K562 (cell line): ENCODE measurements around the gene GALNS. TPM values are rescaled to one million over a fixed set of nuclear protein-coding genes. Genes with fewer than 3 reads are reported as not detected.
A peak's percentile ranks its signal among the peaks of the same experiment; 100 is the strongest.

Experiments
- HDAC3 ChIP-seq: fragments of 450-650 bp; IDR thresholded peaks from 2 replicates; pipeline ENCODE4 v1.6.1; 2018; ENCODE audit warnings: borderline replicate concordance, mild to moderate bottlenecking, moderate library complexity; ENCODE audit not compliant: partially characterized antibody
- HNRNPL ChIP-seq: fragments of 200-400 bp; formaldehyde crosslinking; IDR thresholded peaks from 2 replicates; pipeline ENCODE4 v1.6.1; 2017; ENCODE audit warnings: low read depth, mild to moderate bottlenecking, low read length
- HOXB6 ChIP-seq: fragments of 250-450 bp; sonication (Bioruptor Pico); IDR thresholded peaks from 2 replicates; pipeline ENCODE4 v1.5.1; 2022; ENCODE audit warnings: mild to moderate bottlenecking, borderline replicate concordance
- NEUROD1 ChIP-seq: fragments of 150-350 bp; IDR thresholded peaks from 2 replicates; pipeline ENCODE4 v1.6.1; 2014; ENCODE audit warnings: borderline replicate concordance, low read length, low read depth; ENCODE audit not compliant: partially characterized antibody
- NFIC ChIP-seq: fragments of 450-650 bp; IDR thresholded peaks from 2 replicates; pipeline ENCODE4 v1.6.1; 2017; ENCODE audit warnings: mild to moderate bottlenecking, inconsistent platforms
- PCBP2 ChIP-seq: fragments of 200-400 bp; formaldehyde crosslinking; IDR thresholded peaks from 2 replicates; pipeline ENCODE4 v1.6.1; 2018; ENCODE audit warnings: low read length, low read depth, mild to moderate bottlenecking, moderate library complexity; ENCODE audit not compliant: poor library complexity, severe bottlenecking
- PHTF2 ChIP-seq: fragments of 250-450 bp; sonication (Bioruptor Pico); IDR thresholded peaks from 2 replicates; pipeline ENCODE4 v1.5.0; 2021; ENCODE audit warnings: mild to moderate bottlenecking
- POLR2AphosphoS5 ChIP-seq: IDR thresholded peaks from 2 replicates; pipeline ENCODE4 v1.6.1; 2011; ENCODE audit warnings: mild to moderate bottlenecking, low read depth, low read length, moderate library complexity; ENCODE audit not compliant: control insufficient read depth, insufficient read depth
- RBM14 ChIP-seq: fragments of 200-400 bp; formaldehyde crosslinking; IDR thresholded peaks from 2 replicates; pipeline ENCODE4 v1.6.1; 2018; ENCODE audit warnings: low read depth, mild to moderate bottlenecking, low read length, moderate library complexity, borderline replicate concordance; ENCODE audit not compliant: insufficient read depth
- SMAD1 ChIP-seq: fragments of 150-350 bp; IDR thresholded peaks from 2 replicates; pipeline ENCODE4 v1.6.1; 2014; ENCODE audit warnings: low read length, low read depth; ENCODE audit not compliant: partially characterized antibody
- SPI1 ChIP-seq: IDR thresholded peaks from 2 replicates; pipeline ENCODE4 v1.6.1; 2011; ENCODE audit warnings: low read depth, low read length, control low read depth, borderline replicate concordance
- SRSF3 ChIP-seq: fragments of 200-400 bp; formaldehyde crosslinking; IDR thresholded peaks from 2 replicates; pipeline ENCODE4 v1.6.1; 2016; ENCODE audit warnings: mild to moderate bottlenecking, low read length, moderate library complexity; ENCODE audit not compliant: insufficient read depth
- TBP ChIP-seq: optimal IDR thresholded peaks from 2 replicates; pipeline ENCODE3; 2011; ENCODE audit warnings: low read depth, low read length, improper control_type of control experiment
- ZNF12 ChIP-seq: sonication (generic); formaldehyde crosslinking; IDR thresholded peaks from 2 replicates; pipeline ENCODE4 v1.4.0; 2020; ENCODE audit warnings: mild to moderate bottlenecking, missing genetic modification reagents
- ZNF584 ChIP-seq: fragments of 200-800 bp; sonication (Bioruptor generic); IDR thresholded peaks from 2 replicates; pipeline ENCODE4 v1.6.1; 2016; ENCODE audit warnings: low read depth, mild to moderate bottlenecking, missing genetic modification characterization, missing compliant biosample characterization
- ZNF589 ChIP-seq: fragments of 200-800 bp; sonication (Bioruptor generic); IDR thresholded peaks from 2 replicates; pipeline ENCODE4 v1.6.1; 2016; ENCODE audit warnings: low read depth, missing genetic modification characterization, missing compliant biosample characterization
- polyA plus RNA-seq, 8 experiments: library from polyadenylated mRNA; depleted of rRNA in 4 of 8; stranded (reverse) in 5 of 8; unstranded in 3 of 8; fragments of >200 nt; fragmentation: Nextera tagmentation in 2 of 8; fragmentation: Illumina TruSeq in 1 of 8; extraction: Ambion mirVana in 2 of 8; extraction: Trizol in 1 of 8; gene quantifications; 2 replicates each; pipeline versions ENCODE4 v1.2.1 to v1.2.3, GENCODE V29; 2011 to 2014; ENCODE audit warnings: inconsistent platforms in 1 of 8, missing spikeins in 1 of 8
- total RNA-seq, 7 experiments: library from RNA; depleted of rRNA in 6 of 7; stranded (reverse); fragments of >200 nt in 6 of 7; fragmentation: Illumina TruSeq in 2 of 7; extraction: Trizol in 2 of 7; gene quantifications; 2 replicates each; pipeline versions ENCODE4 v1.2.1 to v1.2.3, GENCODE V29; 2011 to 2021; ENCODE audit warnings: low replicate concordance in 1 of 7
- TF ChIP-seq, protein P1 (sequence below): sonication (generic); formaldehyde crosslinking; IDR thresholded peaks from 2 replicates; pipeline ENCODE4 v1.8.0; 2022; ENCODE audit warnings: mild to moderate bottlenecking, missing genetic modification reagents
- TF ChIP-seq, protein P2 (sequence below): fragments of 450-650 bp; IDR thresholded peaks from 2 replicates; pipeline ENCODE4 v1.6.1; 2016; ENCODE audit warnings: borderline replicate concordance
- TF ChIP-seq, protein P3 (sequence below): fragments of 200-800 bp; sonication (Bioruptor generic); IDR thresholded peaks from 2 replicates; pipeline ENCODE4 v1.6.1; 2017; ENCODE audit warnings: missing genetic modification characterization, missing compliant biosample characterization
- TF ChIP-seq, protein P4 (sequence below): sonication (generic); formaldehyde crosslinking; IDR thresholded peaks from 2 replicates; pipeline ENCODE4 v1.8.0; 2022; ENCODE audit warnings: missing genetic modification reagents, mild to moderate bottlenecking, borderline replicate concordance

The GALNS gene
- total and polyA plus RNA-seq, 9 of the 15 experiments (the other 6 are each of a cell fraction or from before 2014, with no cell fraction given): 0.38 to 13.2 (median 4.3) TPM

DNA sequence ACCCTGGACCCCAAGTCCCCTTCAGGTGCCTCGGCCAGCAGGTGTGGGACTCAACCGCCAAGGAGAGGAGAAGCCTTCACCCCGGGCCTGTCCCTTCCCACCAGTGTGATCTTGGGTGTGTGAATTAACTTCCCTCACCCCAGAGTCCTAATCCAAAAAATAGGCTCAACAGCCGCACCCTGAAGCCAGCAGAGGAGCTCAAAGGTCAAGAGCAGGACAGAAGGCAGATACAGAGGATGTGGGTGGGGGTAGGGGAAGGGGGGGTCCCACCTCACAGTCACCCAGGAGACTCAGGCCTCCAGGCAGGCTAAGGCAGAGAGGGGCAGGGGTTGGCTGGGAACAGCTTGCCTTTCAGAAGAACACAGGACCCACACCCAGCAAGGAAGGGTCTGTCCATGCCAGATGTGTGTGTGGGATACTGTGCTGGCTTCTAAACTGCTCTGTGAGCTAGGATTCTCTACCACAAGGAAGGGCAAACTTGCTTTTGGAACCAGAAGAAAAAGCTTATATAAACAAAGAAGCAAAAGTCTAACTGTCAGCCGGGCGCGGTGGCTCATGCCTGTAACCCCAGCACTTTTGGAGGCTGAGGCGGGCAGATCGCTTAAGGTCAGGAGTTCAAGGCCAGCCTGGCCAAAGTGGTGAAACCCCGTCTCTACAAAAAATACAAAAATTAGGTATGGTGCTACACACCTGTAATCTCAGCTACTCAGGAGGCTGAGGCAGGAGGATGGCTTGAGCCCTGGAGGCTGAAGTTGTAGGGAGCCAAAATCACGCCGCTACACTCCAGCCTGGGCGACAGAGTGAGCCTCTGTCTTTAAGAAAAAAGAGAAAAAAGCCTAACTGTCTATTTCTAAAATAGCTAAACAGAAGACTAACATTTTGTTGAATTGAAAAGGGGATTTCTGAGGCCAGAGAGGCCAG is 76.3 kb downstream of the GALNS start (continued):
- TF ChIP-seq, protein P1, sequence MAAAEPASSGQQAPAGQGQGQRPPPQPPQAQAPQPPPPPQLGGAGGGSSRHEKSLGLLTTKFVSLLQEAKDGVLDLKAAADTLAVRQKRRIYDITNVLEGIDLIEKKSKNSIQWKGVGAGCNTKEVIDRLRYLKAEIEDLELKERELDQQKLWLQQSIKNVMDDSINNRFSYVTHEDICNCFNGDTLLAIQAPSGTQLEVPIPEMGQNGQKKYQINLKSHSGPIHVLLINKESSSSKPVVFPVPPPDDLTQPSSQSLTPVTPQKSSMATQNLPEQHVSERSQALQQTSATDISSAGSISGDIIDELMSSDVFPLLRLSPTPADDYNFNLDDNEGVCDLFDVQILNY (CRISPR knock-in tag): no peak
- TF ChIP-seq HOXB6 (CRISPR knock-in tag) (0 out of 2 replicates have a peak, but pooled peaks have one; percentile 44), ZNF12 (CRISPR knock-in tag) (peak; percentile 38; the same call in 1 of the 2 replicates), NFIC (no peak; the same call in 1 of the 2 replicates), PCBP2 (no peak), RBM14 (no peak), SPI1 (no peak), HDAC3 (no peak), POLR2AphosphoS5 (peak; percentile 30; the same call in 1 of the 2 replicates), HNRNPL (no peak), TBP (peak; percentile 49), NEUROD1 (no peak), ZNF589 (CRISPR knock-in tag) (no peak), SMAD1 (peak; percentile 20), ZNF584 (CRISPR knock-in tag) (no peak), SRSF3 (no peak), PHTF2 (CRISPR knock-in tag) (0 out of 2 replicates have a peak, but pooled peaks have one; percentile 54)
- TF ChIP-seq, protein P2, sequence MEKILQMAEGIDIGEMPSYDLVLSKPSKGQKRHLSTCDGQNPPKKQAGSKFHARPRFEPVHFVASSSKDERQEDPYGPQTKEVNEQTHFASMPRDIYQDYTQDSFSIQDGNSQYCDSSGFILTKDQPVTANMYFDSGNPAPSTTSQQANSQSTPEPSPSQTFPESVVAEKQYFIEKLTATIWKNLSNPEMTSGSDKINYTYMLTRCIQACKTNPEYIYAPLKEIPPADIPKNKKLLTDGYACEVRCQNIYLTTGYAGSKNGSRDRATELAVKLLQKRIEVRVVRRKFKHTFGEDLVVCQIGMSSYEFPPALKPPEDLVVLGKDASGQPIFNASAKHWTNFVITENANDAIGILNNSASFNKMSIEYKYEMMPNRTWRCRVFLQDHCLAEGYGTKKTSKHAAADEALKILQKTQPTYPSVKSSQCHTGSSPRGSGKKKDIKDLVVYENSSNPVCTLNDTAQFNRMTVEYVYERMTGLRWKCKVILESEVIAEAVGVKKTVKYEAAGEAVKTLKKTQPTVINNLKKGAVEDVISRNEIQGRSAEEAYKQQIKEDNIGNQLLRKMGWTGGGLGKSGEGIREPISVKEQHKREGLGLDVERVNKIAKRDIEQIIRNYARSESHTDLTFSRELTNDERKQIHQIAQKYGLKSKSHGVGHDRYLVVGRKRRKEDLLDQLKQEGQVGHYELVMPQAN: no peak; the same call in 1 of the 2 replicates
- TF ChIP-seq, protein P3, sequence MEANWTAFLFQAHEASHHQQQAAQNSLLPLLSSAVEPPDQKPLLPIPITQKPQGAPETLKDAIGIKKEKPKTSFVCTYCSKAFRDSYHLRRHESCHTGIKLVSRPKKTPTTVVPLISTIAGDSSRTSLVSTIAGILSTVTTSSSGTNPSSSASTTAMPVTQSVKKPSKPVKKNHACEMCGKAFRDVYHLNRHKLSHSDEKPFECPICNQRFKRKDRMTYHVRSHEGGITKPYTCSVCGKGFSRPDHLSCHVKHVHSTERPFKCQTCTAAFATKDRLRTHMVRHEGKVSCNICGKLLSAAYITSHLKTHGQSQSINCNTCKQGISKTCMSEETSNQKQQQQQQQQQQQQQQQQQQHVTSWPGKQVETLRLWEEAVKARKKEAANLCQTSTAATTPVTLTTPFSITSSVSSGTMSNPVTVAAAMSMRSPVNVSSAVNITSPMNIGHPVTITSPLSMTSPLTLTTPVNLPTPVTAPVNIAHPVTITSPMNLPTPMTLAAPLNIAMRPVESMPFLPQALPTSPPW (CRISPR knock-in tag): peak; percentile 68
- TF ChIP-seq, protein P4, sequence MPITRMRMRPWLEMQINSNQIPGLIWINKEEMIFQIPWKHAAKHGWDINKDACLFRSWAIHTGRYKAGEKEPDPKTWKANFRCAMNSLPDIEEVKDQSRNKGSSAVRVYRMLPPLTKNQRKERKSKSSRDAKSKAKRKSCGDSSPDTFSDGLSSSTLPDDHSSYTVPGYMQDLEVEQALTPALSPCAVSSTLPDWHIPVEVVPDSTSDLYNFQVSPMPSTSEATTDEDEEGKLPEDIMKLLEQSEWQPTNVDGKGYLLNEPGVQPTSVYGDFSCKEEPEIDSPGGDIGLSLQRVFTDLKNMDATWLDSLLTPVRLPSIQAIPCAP (CRISPR knock-in tag): no peak
